ENCODE measurements around the gene LPGAT1.
"Not testable (repeated sequence)": the region's sequence is repeated elsewhere in the genome, so short reads cannot be mapped to it uniquely, and the experiment has no call there.

The LPGAT1 gene, protein sequence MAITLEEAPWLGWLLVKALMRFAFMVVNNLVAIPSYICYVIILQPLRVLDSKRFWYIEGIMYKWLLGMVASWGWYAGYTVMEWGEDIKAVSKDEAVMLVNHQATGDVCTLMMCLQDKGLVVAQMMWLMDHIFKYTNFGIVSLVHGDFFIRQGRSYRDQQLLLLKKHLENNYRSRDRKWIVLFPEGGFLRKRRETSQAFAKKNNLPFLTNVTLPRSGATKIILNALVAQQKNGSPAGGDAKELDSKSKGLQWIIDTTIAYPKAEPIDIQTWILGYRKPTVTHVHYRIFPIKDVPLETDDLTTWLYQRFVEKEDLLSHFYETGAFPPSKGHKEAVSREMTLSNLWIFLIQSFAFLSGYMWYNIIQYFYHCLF

DNA sequence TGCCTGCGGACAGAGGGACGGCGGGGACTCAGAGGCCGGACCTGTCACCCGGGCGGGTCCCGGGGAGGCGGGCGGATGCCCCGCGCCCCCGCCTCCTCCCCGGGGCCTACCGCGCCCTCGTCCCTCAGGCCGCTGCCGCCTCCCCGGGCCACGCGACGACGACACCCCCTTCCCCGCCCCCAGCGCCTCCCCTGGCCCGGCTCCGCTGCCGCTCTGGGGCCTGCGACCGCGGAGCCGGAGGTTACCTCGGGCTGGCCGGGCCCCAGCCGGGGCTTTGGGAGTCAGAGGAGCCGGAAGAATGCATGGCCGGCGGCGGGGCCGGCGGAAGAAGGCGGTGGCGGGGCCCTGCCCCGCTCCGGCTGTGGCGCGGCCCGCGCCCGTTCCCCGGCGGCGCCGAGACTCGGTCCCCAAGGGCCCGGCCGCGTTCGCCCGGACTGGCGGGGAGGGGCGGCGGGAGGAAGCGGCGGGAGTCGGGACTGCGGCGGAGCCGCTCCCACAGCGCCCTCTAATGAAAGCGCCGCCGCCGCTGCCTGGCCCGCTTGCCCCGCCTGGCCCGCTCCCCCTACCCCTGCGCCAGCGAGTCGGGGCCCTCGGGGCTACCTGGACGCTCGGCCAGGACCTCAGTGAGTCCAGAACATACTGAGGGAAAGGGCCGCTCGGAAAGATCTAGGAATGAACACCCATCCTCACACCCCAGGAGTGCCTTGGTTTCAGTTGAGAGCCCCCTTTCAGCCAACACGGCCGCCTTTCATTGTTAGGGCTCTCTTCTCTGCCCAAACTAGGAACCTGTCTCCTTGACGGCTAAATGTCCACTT, at the start of gene LPGAT1:
Gene LPGAT1, minus strand, starts transcription at position 436 of the 815 bp plus-strand sequence. CDS start 1,467 bp downstream, outside the sequence.
- peak within 1 kb of the TSS; percentile 87 to 95 for H3K27ac ChIP-seq
- peak; percentile 75 for DNase-seq (ENCODE audit: low spot score)
- peak within 1 kb of the TSS; percentile 97 for H3K4me3 ChIP-seq
- TF ChIP-seq, protein P1, sequence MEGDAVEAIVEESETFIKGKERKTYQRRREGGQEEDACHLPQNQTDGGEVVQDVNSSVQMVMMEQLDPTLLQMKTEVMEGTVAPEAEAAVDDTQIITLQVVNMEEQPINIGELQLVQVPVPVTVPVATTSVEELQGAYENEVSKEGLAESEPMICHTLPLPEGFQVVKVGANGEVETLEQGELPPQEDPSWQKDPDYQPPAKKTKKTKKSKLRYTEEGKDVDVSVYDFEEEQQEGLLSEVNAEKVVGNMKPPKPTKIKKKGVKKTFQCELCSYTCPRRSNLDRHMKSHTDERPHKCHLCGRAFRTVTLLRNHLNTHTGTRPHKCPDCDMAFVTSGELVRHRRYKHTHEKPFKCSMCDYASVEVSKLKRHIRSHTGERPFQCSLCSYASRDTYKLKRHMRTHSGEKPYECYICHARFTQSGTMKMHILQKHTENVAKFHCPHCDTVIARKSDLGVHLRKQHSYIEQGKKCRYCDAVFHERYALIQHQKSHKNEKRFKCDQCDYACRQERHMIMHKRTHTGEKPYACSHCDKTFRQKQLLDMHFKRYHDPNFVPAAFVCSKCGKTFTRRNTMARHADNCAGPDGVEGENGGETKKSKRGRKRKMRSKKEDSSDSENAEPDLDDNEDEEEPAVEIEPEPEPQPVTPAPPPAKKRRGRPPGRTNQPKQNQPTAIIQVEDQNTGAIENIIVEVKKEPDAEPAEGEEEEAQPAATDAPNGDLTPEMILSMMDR (IDR thresholded peaks at IDR 0.05) = peak; percentile 73

DNA sequence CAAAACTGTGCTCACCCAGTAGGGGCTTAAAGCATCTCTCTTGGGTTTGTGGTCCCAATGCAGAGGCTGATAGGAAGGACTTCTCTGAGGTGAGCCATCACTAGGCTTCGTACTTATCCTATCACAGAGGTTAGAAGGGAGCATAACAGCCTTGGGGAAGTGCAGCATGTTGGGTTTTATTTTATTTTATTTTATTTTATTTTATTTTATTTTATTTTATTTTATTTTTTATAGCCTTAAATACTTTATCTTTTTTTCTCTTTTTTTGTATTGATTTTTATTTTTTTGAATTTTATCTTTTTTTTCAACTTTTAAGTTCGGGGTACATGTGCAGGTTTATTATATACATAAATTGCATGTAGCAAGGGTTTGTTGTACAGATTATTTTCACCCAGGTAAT, 48.9 kb upstream of the LPGAT1 start:
- Histone ChIP-seq H3K4me3 (no peak overlapping the region), H3K27ac (no peak overlapping the region)
- TF ChIP-seq, protein P1 (IDR thresholded peaks at IDR 0.05) = no peak
- DNase-seq (ENCODE audit: low spot score) = no peak

DNA sequence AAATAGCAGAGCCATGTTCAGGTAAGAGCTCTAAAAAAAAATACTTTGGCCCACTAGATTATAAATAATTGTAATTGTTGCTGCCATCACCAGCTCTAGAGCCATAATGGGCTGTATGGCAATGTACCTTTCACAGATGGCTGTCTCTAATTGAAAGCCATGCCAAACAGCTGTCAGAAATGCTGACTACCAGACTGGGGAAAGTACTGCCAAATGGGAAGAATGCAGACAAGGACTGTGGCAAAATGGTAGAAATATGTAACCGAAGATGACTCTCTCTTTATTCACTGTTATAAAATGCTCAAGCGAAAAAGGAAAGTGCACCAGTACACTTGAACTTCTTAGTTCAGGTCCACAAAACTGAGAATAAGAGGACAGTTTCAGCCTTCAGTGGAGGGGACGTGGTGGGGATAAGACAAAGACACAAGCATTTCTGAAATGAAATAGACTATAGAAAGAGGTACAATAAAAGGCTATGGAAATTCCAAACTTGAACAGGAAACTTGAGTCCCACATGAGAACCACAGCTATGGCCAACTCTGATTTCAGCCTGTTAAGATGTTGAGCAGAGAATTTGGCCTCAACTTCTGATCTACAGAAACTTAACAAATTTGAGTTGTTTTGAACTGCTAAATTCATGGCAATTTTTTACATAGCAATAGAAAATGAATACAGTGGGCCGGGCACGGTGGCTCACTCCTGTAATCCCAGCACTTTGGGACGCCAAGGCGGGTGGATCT, 46.5 kb upstream of the LPGAT1 start:
- no peak for DNase-seq (ENCODE audit: low spot score)
- Histone ChIP-seq H3K27ac (no peak overlapping the region), H3K4me3 (no peak overlapping the region)
- TF ChIP-seq, protein P1 (IDR thresholded peaks at IDR 0.05) = no peak

DNA sequence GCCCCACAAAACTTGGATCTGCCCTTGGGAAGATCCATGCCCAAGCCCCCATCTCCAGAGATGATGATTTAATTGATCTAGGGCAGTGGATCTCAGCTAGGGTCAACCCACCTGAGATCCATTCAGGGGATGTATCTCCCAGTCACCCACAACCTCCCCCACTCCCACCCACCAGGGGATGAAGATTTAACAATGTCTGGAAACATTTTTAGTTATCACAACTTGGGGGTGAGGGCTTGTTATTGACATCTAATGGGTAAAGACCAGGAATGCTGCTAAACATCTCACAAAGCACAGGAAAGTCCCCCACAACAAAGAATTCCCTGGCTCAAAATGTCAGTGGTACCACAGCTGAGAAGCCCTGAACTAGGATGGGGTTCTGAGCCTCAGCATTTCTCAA, 45.0 kb upstream of the LPGAT1 start:
- TF ChIP-seq, protein P1 (IDR thresholded peaks at IDR 0.05) = no peak
- no peak overlapping the region for H3K4me3 ChIP-seq

DNA sequence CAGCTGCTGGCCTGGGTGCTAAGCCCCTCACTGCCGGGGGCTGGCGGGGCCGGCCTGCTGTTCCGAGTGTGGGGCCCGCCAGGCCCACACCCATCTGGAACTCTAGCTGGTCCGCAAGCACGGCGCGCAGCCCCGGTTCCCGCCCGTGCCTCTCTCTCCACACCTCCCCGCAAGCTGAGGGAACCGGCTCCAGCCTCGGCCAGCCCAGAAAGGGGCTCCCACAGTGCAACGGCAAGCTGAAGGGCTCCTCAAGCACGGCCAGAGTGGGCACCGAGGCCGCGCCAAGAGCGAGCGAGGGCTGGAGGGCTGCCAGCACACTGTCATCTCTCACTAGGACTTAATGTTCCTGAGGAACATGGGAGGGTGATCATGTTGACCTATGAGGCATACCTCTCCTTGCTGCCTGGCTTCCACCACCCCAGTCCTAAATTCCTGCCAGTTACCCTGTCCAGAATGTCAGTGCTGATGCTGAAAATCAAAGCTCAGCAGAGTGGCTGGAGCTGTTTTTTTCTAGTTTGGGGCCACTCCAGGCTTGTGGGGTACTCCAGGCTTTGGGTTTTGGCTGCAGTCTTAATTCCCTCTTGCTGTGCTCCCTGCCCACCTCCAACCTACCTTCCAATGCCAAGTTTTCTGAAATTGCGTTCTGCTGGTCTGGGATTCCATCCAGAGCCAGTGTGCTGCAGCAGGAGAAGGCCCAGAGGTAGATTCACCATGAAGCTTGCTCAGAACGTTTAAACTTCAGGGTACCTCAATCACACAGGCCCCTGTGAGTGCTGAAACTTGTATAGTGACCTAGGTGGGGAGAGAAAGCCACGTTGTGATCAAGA, 44.2 kb upstream of the LPGAT1 start:
- Histone ChIP-seq H3K4me3 (no peak overlapping the region), H3K27ac (no peak overlapping the region)
- DNase-seq (ENCODE audit: low spot score) = no peak
- TF ChIP-seq, protein P1 (IDR thresholded peaks at IDR 0.05) = no peak

More for the DNA sequence above, 45.0 kb upstream of the LPGAT1 start:
- DNase-seq (ENCODE audit: low spot score) = no peak
- no peak overlapping the region for H3K27ac ChIP-seq

DNA sequence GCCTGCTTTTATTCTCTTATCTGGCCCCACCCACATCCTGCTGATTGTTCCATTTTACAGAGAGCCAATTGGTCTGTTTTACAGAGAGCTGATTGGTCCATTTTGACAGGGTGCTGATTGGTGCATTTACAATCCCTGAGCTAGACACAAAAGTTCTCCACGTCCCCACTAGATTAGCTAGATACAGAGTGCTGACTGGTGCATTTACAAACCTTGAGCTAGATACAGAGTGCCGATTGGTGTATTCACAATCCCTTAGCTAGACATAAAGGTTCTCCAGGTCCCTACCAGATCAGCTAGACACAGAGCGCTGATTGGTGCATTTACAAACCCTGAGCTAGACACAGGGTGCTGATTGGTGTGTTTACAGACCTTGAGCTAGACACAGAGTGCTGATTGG, 43.2 kb upstream of the LPGAT1 start:
- H3K27ac ChIP-seq; DNase-seq (ENCODE audit: low spot score); H3K4me3 ChIP-seq: not testable (repeated sequence)
